Measurements from ENCODE around the gene EMILIN3. TPM values are rescaled to one million over a fixed set of nuclear protein-coding genes. Genes with fewer than 3 reads are reported as not detected.

Gene EMILIN3
- total and polyA plus RNA-seq, 2 of the 8 experiments (the other 6 are each of a cell fraction or from before 2014, with no cell fraction given): 3.8 to 5.2 TPM

DNA sequence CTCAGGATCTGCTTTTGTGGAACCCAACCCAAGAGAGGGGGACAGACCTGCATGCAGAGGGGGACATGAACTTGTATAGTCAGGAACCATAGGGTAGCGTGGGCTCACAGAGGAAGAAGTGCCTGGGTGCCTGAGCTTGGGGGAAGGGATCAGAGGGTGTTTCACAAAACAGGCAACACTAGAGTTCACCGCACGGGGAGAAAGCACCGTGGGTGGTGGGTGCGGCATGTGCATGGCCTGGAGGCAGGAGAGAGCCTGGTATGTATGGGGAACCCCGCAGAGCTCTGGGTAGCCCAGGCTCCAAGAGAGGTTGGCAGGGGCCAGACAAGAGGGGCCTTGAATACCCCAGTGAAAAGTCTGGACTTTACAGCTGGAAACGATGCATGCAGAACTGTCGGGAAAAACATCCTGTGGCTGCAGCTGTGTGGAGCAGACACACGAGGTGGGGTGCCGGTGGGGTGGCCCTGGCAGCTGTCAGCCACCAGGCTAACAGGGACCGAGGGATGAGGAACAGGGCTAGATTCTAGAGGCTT lies 6.7 kb upstream of the EMILIN3 start:
- Histone ChIP-seq H3K27me3 (replicated peaks in 1 of 4; ENCODE audit: control insufficient read depth in 3 of 4, extremely low read depth in 1 of 4, insufficient read depth in 3 of 4, low read length in 3 of 4) (peaks cover 0 to 4% (median 2%) of the 10 kb centered on the region in 4 experiments; a peak in 1 of 7 replicates), H4K91ac (replicated peaks; ENCODE audit: insufficient read length, low read length) (no peak overlapping the region), H3K4me1 (replicated peaks in 1 of 4; ENCODE audit: control insufficient read depth in 3 of 4, insufficient read depth in 4 of 4, low read length in 3 of 4) (no peaks in the 10 kb centered on the region; a peak in 1 of 7 replicates), H2AK5ac (ENCODE audit: low read depth, low read length) (no peak overlapping the region), H3K18ac (ENCODE audit: extremely low read depth, low read length) (no peak overlapping the region), H3K4ac (replicated peaks; ENCODE audit: insufficient read length, low read depth, low read length) (no peak overlapping the region), H4K20me1 (replicated peaks in 1 of 2; ENCODE audit: control insufficient read depth in 1 of 2, insufficient read depth in 2 of 2, low read length in 2 of 2) (no peaks in the 10 kb centered on the region), H3K14ac (ENCODE audit: insufficient read length) (no peak overlapping the region), H2BK12ac (ENCODE audit: low read depth, low read length) (no peak overlapping the region), H3K79me2 (ENCODE audit: control insufficient read depth in 1 of 2, insufficient read depth in 2 of 2, low read length in 2 of 2) (no peaks in the 10 kb centered on the region), H3K79me1 (ENCODE audit: low read depth, low read length) (no peaks in the 10 kb centered on the region), H3K56ac (replicated peaks; ENCODE audit: insufficient read length, low read depth, low read length) (no peak overlapping the region), H2BK120ac (replicated peaks; ENCODE audit: low read depth, low read length) (no peak overlapping the region), H2BK20ac (ENCODE audit: low read length) (no peak overlapping the region), H2BK5ac (ENCODE audit: low read depth, low read length) (no peak overlapping the region), H3K4me3 (ENCODE audit: extremely low read depth in 1 of 4, insufficient read depth in 2 of 4, low read depth in 3 of 4, low read length in 4 of 4) (no peak overlapping the region), H3K4me2 (ENCODE audit: insufficient read depth in 1 of 2, low read depth in 2 of 2, low read length in 2 of 2) (no peak overlapping the region), H3K23me2 (ENCODE audit: low read depth, low read length) (no peaks in the 10 kb centered on the region), H3K9ac (replicated peaks in 1 of 4; ENCODE audit: extremely low read depth in 1 of 4, low read depth in 3 of 4, low read length in 3 of 4) (no peak overlapping the region), H3K27ac (ENCODE audit: low read depth, low read length) (no peak overlapping the region), H4K5ac (ENCODE audit: insufficient read length, low read depth, low read length) (no peak overlapping the region), H3K23ac (ENCODE audit: insufficient read length) (no peak overlapping the region), H2AFZ (ENCODE audit: low read length) (no peak overlapping the region), H3K36me3 (ENCODE audit: control insufficient read depth in 2 of 4, insufficient read depth in 4 of 4, low read length in 3 of 4) (no peaks in the 10 kb centered on the region), H4K8ac (ENCODE audit: extremely low read depth, insufficient read depth, low read length) (no peak overlapping the region), H3K9me3 (ENCODE audit: insufficient read depth in 2 of 2, low read depth in 1 of 2, low read length in 1 of 2) (peaks cover 8 to 9% of the 10 kb centered on the region in 2 experiments; a peak in 3 of 4 replicates), H2BK15ac (ENCODE audit: low read length) (no peak overlapping the region)
- WGBS, 2 experiments (ENCODE audit: extremely low coverage in 1 of 2, insufficient coverage in 1 of 2, insufficient read length in 1 of 2, insufficient replicate concordance in 2 of 2, low coverage in 1 of 2, low lambda C conversion rate in 2 of 2, missing lambda C conversion rate in 1 of 2): 92% methylated on average over 11 of the region's 11 CpGs; no CpG with 5 or more reads in 1 of the 2 experiments
- no peak for FAIRE-seq
- ChIA-PET CTCF (ENCODE audit: partially characterized antibody) (interaction anchor here (0.6 to 1.9 kb wide), 4 partner anchors 21 to 655 kb away, joined by 4 to 5 read pairs (median 4); no protein-coding TSS in a partner anchor), POLR2A (ENCODE audit: partially characterized antibody) (interaction anchor here (1.4 kb wide), 1 partner anchor 11 kb away, joined by 5 read pairs; no protein-coding TSS in a partner anchor)
- no peak for DNase-seq (ENCODE audit: low read depth in 1 of 2, low spot score in 2 of 2)
- TF ChIP-seq TEAD4 (IDR thresholded peaks at IDR 0.05; ENCODE audit: low read depth, low read length) (no peak), TAF7 (optimal IDR thresholded peaks at IDR 0.05; ENCODE audit: borderline replicate concordance, low read depth, low read length) (no peak), JUND (IDR thresholded peaks at IDR 0.05; ENCODE audit: low read length) (no peak)
- TF ChIP-seq, protein P1, sequence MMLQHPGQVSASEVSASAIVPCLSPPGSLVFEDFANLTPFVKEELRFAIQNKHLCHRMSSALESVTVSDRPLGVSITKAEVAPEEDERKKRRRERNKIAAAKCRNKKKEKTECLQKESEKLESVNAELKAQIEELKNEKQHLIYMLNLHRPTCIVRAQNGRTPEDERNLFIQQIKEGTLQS (IDR thresholded peaks at IDR 0.05; ENCODE audit: insufficient read depth, low read depth, low read length): no peak

Measured in H1 (cell line).